Left kidney (tissue), 2 donors: ENCODE results near the gene OXTR. TPM values are rescaled to one million over a fixed set of nuclear protein-coding genes. Genes with fewer than 3 reads are reported as not detected.
A peak's percentile ranks its signal among the peaks of the same experiment; 100 is the strongest.
"Not testable (repeated sequence)": the region's sequence is repeated elsewhere in the genome, so short reads cannot be mapped to it uniquely, and the experiment has no call there.

ENCODE experiments used
- DNase-seq: peaks from one replicate; pipeline ENCODE4 v3.0.0-alpha.2; 2013
- polyA plus RNA-seq: library from polyadenylated mRNA; unstranded; fragments of 120-200 nt; gene quantifications from one replicate; pipeline ENCODE4 v1.2.1, GENCODE V29; 2013; ENCODE audit not compliant: insufficient read length

Gene OXTR
- polyA plus RNA-seq, 1 donor, result 1.8 TPM

- DNase-seq, result peak; percentile 58
Observed at GRCh38 chr3:8741581-8742261, 27.7 kb downstream of the OXTR start.

- no peak for DNase-seq
Observed at GRCh38 chr3:8739757-8740504, 29.5 kb downstream of the OXTR start.

- no peak for DNase-seq
Observed at GRCh38 chr3:8738639-8739038, 30.8 kb downstream of the OXTR start.

- no peak for DNase-seq
Observed at GRCh38 chr3:8737823-8738222, 31.6 kb downstream of the OXTR start.

GRCh38 chr3:8737301-8737700 lies 32.1 kb downstream of the OXTR start:
- DNase-seq, result no peak

GRCh38 chr3:8736436-8736835 lies 33.0 kb downstream of the OXTR start:
- DNase-seq, result no peak

GRCh38 chr3:8734908-8735307 lies 34.5 kb downstream of the OXTR start:
- no peak for DNase-seq

GRCh38 chr3:8734137-8734878 lies 35.1 kb downstream of the OXTR start:
- DNase-seq, result no peak

- no peak for DNase-seq
Observed at GRCh38 chr3:8733332-8734094, 35.9 kb downstream of the OXTR start, which contains the start of gene CAV3. Gene CAV3 (plus strand): TSS chr3:8733802. CDS start chr3:8733877, 75 bp downstream.

- DNase-seq, result no peak
Observed at GRCh38 chr3:8732413-8732812, 37.0 kb downstream of the OXTR start.

- no peak for DNase-seq
Observed at GRCh38 chr3:8730656-8731055, 38.8 kb downstream of the OXTR start.

GRCh38 chr3:8729479-8729878 lies 39.9 kb downstream of the OXTR start:
- no peak for DNase-seq

GRCh38 chr3:8727605-8728512 lies 41.6 kb downstream of the OXTR start:
- no peak for DNase-seq

- no peak for DNase-seq
Observed at GRCh38 chr3:8724108-8724752, 45.2 kb downstream of the OXTR start.

- DNase-seq, result no peak
Observed at GRCh38 chr3:8723612-8724011, 45.8 kb downstream of the OXTR start.

- no peak for DNase-seq
Observed at GRCh38 chr3:8722808-8723207, 46.6 kb downstream of the OXTR start.

- DNase-seq, result not testable (repeated sequence)
Observed at GRCh38 chr3:8715757-8716156, 53.7 kb downstream of the OXTR start.

GRCh38 chr3:8713901-8714759 lies 55.3 kb downstream of the OXTR start:
- DNase-seq, result no peak

- no peak for DNase-seq
Observed at GRCh38 chr3:8712908-8713255, 56.5 kb downstream of the OXTR start.
